HL-60 (cell line): ENCODE data around the gene MED17.

Experiments
- GABPA ChIP-seq: IDR thresholded peaks from 2 replicates; pipeline ENCODE4 v1.6.1; 2012; ENCODE audit warnings: low read depth
- POLR2AphosphoS5 ChIP-seq: IDR thresholded peaks from 2 replicates; pipeline ENCODE4 v1.6.1; 2012; ENCODE audit warnings: low read depth
- TF ChIP-seq, protein P1 (sequence below): IDR thresholded peaks from one replicate; pipeline ENCODE4 v1.5.1; 2011; ENCODE audit warnings: low read length, control low read depth, inconsistent platforms; ENCODE audit not compliant: insufficient read depth
- TF ChIP-seq, protein P2 (sequence below): IDR thresholded peaks from 2 replicates; pipeline ENCODE4 v1.6.1; 2012; ENCODE audit warnings: low read depth; ENCODE audit not compliant: insufficient replicate concordance

DNA sequence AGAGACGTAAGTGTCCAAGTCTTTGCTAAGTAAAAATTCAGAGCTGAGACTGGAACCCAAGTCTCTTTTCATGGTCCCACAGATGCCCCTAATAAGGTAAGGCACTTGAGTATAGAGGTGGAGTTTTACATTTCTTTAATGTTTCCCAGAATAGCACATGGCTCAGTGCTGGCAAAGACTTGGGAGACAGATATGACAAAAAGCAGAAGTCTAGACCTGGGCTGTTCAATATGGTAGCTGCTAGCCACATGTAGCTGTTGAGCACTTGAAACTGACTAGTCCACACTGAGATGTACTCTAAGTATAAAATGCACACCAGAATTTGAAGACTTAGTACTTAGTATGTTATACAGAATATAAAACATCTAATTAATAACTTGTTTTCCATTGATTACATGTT, 48.7 kb downstream of the MED17 start:
- TF ChIP-seq POLR2AphosphoS5 (no peak), GABPA (no peak)
- TF ChIP-seq, protein P1, sequence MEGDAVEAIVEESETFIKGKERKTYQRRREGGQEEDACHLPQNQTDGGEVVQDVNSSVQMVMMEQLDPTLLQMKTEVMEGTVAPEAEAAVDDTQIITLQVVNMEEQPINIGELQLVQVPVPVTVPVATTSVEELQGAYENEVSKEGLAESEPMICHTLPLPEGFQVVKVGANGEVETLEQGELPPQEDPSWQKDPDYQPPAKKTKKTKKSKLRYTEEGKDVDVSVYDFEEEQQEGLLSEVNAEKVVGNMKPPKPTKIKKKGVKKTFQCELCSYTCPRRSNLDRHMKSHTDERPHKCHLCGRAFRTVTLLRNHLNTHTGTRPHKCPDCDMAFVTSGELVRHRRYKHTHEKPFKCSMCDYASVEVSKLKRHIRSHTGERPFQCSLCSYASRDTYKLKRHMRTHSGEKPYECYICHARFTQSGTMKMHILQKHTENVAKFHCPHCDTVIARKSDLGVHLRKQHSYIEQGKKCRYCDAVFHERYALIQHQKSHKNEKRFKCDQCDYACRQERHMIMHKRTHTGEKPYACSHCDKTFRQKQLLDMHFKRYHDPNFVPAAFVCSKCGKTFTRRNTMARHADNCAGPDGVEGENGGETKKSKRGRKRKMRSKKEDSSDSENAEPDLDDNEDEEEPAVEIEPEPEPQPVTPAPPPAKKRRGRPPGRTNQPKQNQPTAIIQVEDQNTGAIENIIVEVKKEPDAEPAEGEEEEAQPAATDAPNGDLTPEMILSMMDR: no peak
- TF ChIP-seq, protein P2, sequence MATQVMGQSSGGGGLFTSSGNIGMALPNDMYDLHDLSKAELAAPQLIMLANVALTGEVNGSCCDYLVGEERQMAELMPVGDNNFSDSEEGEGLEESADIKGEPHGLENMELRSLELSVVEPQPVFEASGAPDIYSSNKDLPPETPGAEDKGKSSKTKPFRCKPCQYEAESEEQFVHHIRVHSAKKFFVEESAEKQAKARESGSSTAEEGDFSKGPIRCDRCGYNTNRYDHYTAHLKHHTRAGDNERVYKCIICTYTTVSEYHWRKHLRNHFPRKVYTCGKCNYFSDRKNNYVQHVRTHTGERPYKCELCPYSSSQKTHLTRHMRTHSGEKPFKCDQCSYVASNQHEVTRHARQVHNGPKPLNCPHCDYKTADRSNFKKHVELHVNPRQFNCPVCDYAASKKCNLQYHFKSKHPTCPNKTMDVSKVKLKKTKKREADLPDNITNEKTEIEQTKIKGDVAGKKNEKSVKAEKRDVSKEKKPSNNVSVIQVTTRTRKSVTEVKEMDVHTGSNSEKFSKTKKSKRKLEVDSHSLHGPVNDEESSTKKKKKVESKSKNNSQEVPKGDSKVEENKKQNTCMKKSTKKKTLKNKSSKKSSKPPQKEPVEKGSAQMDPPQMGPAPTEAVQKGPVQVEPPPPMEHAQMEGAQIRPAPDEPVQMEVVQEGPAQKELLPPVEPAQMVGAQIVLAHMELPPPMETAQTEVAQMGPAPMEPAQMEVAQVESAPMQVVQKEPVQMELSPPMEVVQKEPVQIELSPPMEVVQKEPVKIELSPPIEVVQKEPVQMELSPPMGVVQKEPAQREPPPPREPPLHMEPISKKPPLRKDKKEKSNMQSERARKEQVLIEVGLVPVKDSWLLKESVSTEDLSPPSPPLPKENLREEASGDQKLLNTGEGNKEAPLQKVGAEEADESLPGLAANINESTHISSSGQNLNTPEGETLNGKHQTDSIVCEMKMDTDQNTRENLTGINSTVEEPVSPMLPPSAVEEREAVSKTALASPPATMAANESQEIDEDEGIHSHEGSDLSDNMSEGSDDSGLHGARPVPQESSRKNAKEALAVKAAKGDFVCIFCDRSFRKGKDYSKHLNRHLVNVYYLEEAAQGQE: no peak
